ENCODE data around the gene AGAP1.

Gene AGAP1

GRCh38 chr2:235637896-235638295 lies 144.1 kb downstream of the AGAP1 start:
- H3K9me2 ChIP-seq (replicated peaks; ENCODE audit: control insufficient read depth, low read length): no peaks in the 10 kb centered on the region
- H3K27ac ChIP-seq (ENCODE audit: low read depth, low read length): no peak overlapping the region
- no peaks in the 10 kb centered on the region for H3K79me2 ChIP-seq (ENCODE audit: control insufficient read depth, low read length)
- no peaks in the 10 kb centered on the region for H3F3A ChIP-seq (ENCODE audit: control insufficient read depth, insufficient read depth)
- H4K20me1 ChIP-seq (ENCODE audit: control insufficient read depth, insufficient read depth, low read depth, low read length): no peaks in the 10 kb centered on the region
- H3K4me2 ChIP-seq (ENCODE audit: low read length): no peak overlapping the region
- H3K4me3 ChIP-seq (ENCODE audit: low read length): no peak overlapping the region
- TF ChIP-seq CTCF (IDR thresholded peaks at IDR 0.05; ENCODE audit: low read depth, low read length, poor library complexity, severe bottlenecking) (no peak), EZH2phosphoT487 (IDR thresholded peaks at IDR 0.05; ENCODE audit: borderline replicate concordance, low read length) (no peak)
- no peaks in the 10 kb centered on the region for H3K36me3 ChIP-seq (ENCODE audit: control insufficient read depth, low read length)
- H3K27me3 ChIP-seq (ENCODE audit: control insufficient read depth, low read length): no peaks in the 10 kb centered on the region
- H3K9me3 ChIP-seq (ENCODE audit: control insufficient read depth, insufficient read depth, low read length): no peaks in the 10 kb centered on the region
- no peaks in the 10 kb centered on the region for H3K4me1 ChIP-seq (ENCODE audit: control insufficient read depth, low read length)

- Histone ChIP-seq H3K4me3 (ENCODE audit: low read length) (no peak overlapping the region), H3K79me2 (ENCODE audit: control insufficient read depth, low read length) (no peaks in the 10 kb centered on the region), H3K9me2 (replicated peaks; ENCODE audit: control insufficient read depth, low read length) (no peaks in the 10 kb centered on the region), H3K27me3 (ENCODE audit: control insufficient read depth, low read length) (no peaks in the 10 kb centered on the region), H3K27ac (ENCODE audit: low read depth, low read length) (no peak overlapping the region), H4K20me1 (ENCODE audit: control insufficient read depth, insufficient read depth, low read depth, low read length) (no peaks in the 10 kb centered on the region), H3F3A (ENCODE audit: control insufficient read depth, insufficient read depth) (no peaks in the 10 kb centered on the region), H3K36me3 (ENCODE audit: control insufficient read depth, low read length) (no peaks in the 10 kb centered on the region), H3K4me1 (ENCODE audit: control insufficient read depth, low read length) (no peaks in the 10 kb centered on the region), H3K4me2 (ENCODE audit: low read length) (no peak overlapping the region), H3K9me3 (ENCODE audit: control insufficient read depth, insufficient read depth, low read length) (no peaks in the 10 kb centered on the region)
- TF ChIP-seq EZH2phosphoT487 (IDR thresholded peaks at IDR 0.05; ENCODE audit: borderline replicate concordance, low read length): no peak
- TF ChIP-seq CTCF (IDR thresholded peaks at IDR 0.05; ENCODE audit: low read depth, low read length, poor library complexity, severe bottlenecking): peak; percentile 18
Measured at GRCh38 chr2:235638541-235639427, 144.9 kb downstream of the AGAP1 start.

GRCh38 chr2:235639428-235639773 lies 145.6 kb downstream of the AGAP1 start:
- Histone ChIP-seq H3K36me3 (ENCODE audit: control insufficient read depth, low read length) (no peaks in the 10 kb centered on the region), H4K20me1 (ENCODE audit: control insufficient read depth, insufficient read depth, low read depth, low read length) (no peaks in the 10 kb centered on the region), H3K9me3 (ENCODE audit: control insufficient read depth, insufficient read depth, low read length) (no peaks in the 10 kb centered on the region), H3K4me3 (ENCODE audit: low read length) (no peak overlapping the region), H3K79me2 (ENCODE audit: control insufficient read depth, low read length) (no peaks in the 10 kb centered on the region), H3K4me2 (ENCODE audit: low read length) (no peak overlapping the region), H3K4me1 (ENCODE audit: control insufficient read depth, low read length) (no peaks in the 10 kb centered on the region), H3K9me2 (replicated peaks; ENCODE audit: control insufficient read depth, low read length) (no peaks in the 10 kb centered on the region), H3K27me3 (ENCODE audit: control insufficient read depth, low read length) (no peaks in the 10 kb centered on the region), H3K27ac (ENCODE audit: low read depth, low read length) (no peak overlapping the region), H3F3A (ENCODE audit: control insufficient read depth, insufficient read depth) (no peaks in the 10 kb centered on the region)
- TF ChIP-seq EZH2phosphoT487 (IDR thresholded peaks at IDR 0.05; ENCODE audit: borderline replicate concordance, low read length): no peak

GRCh38 chr2:235639885-235640284 lies 146.0 kb downstream of the AGAP1 start:
- H3K79me2 ChIP-seq (ENCODE audit: control insufficient read depth, low read length): no peaks in the 10 kb centered on the region
- no peaks in the 10 kb centered on the region for H3K9me2 ChIP-seq (replicated peaks; ENCODE audit: control insufficient read depth, low read length)
- H3K4me1 ChIP-seq (ENCODE audit: control insufficient read depth, low read length): no peaks in the 10 kb centered on the region
- H3K27ac ChIP-seq (ENCODE audit: low read depth, low read length): no peak overlapping the region
- H3K4me3 ChIP-seq (ENCODE audit: low read length): no peak overlapping the region
- H3K9me3 ChIP-seq (ENCODE audit: control insufficient read depth, insufficient read depth, low read length): no peaks in the 10 kb centered on the region
- H3K36me3 ChIP-seq (ENCODE audit: control insufficient read depth, low read length): no peaks in the 10 kb centered on the region
- H3F3A ChIP-seq (ENCODE audit: control insufficient read depth, insufficient read depth): no peaks in the 10 kb centered on the region
- no peak overlapping the region for H3K4me2 ChIP-seq (ENCODE audit: low read length)
- TF ChIP-seq EZH2phosphoT487 (IDR thresholded peaks at IDR 0.05; ENCODE audit: borderline replicate concordance, low read length) (no peak), CTCF (IDR thresholded peaks at IDR 0.05; ENCODE audit: low read depth, low read length, poor library complexity, severe bottlenecking) (no peak)
- H4K20me1 ChIP-seq (ENCODE audit: control insufficient read depth, insufficient read depth, low read depth, low read length): no peaks in the 10 kb centered on the region
- H3K27me3 ChIP-seq (ENCODE audit: control insufficient read depth, low read length): no peaks in the 10 kb centered on the region

Data from DOHH2 (cell line).